Body of pancreas (tissue), 4 donors: ENCODE results near the gene NANOS3. TPM values are rescaled to one million over a fixed set of nuclear protein-coding genes. Genes with fewer than 3 reads are reported as not detected.
A peak's percentile ranks its signal among the peaks of the same experiment; 100 is the strongest.
"Not testable (repeated sequence)": the region's sequence is repeated elsewhere in the genome, so short reads cannot be mapped to it uniquely, and the experiment has no call there.

Experiments used
- ATAC-seq: fragments of 150-250 bp; one replicate; pipeline ENCODE4 v1.9.1; 2016
- DNase-seq, 4 donors: peaks; one replicate each; pipeline ENCODE4 v3.0.0-alpha.2; 2019
- H3K27ac ChIP-seq, 4 donors: fragments of 200-600 bp; sonication (generic); 1 replicate in 3 of 4; 2 replicates in 1 of 4; pipeline versions ENCODE4 v1.5.1 to v1.6.1; 2016 to 2019; ENCODE audit warnings: mild to moderate bottlenecking in 1 of 4, mixed read lengths in 1 of 4, moderate library complexity in 1 of 4
- H3K27me3 ChIP-seq, 2 donors: fragments of 200-600 bp; sonication (generic); one replicate each; pipeline ENCODE4 v1.6.0; 2016; ENCODE audit warnings: mild to moderate bottlenecking in 1 of 2
- H3K36me3 ChIP-seq, 2 donors: fragments of 200-600 bp; sonication (generic); replicated peaks in 1 of 2; 2 replicates each; pipeline ENCODE4 v1.5.1; 2016; ENCODE audit warnings: low read depth in 2 of 2; ENCODE audit not compliant: insufficient read depth in 1 of 2
- H3K4me1 ChIP-seq: fragments of 200-600 bp; sonication (generic); one replicate; pipeline ENCODE4 v1.6.0; 2016
- H3K4me3 ChIP-seq, 2 donors: fragments of 200-600 bp; sonication (generic); 1 replicate in 1 of 2; 2 replicates in 1 of 2; pipeline ENCODE4 v1.5.1; 2016 to 2019
- H3K9me3 ChIP-seq, 3 donors: fragments of 200-600 bp; sonication (generic); 1 replicate in 2 of 3; 2 replicates in 1 of 3; pipeline ENCODE4 v1.5.1; 2016
- CTCF ChIP-seq, 7 experiments: fragments of 450-650 bp in 4 of 7; fragments of 200-600 bp in 3 of 7; sonication (generic) in 3 of 7; IDR thresholded peaks; one replicate each; pipeline ENCODE4 v1.5.1; 2016 to 2019; ENCODE audit warnings: antibody characterized with exemption in 7 of 7
- POLR2A ChIP-seq, 3 donors: fragments of 450-650 bp; IDR thresholded peaks; one replicate each; pipeline ENCODE4 v1.6.1; 2016; ENCODE audit warnings: antibody characterized with exemption in 3 of 3, mild to moderate bottlenecking in 2 of 3
- WGBS, 2 donors: methylation state at CpG; one replicate each; pipeline ENCODE4 v1.1.5; 2017; 5-methylcytosine and 5-hydroxymethylcytosine counted together
- intact Hi-C: fragments of 100-400 bp; cut with DNase I; formaldehyde crosslinking; loops from one replicate; pipeline ENCODE4 v1.15.1; 2023
- total RNA-seq, 2 donors: library from RNA; depleted of rRNA; stranded (reverse); fragments of >200 nt; gene quantifications; one replicate each; pipeline ENCODE4 v1.1.0, GENCODE V29; 2016

The NANOS3 gene
- total RNA-seq, 2 donors from 2014 or later, result not detected

- Histone ChIP-seq H3K4me3 (no peak overlapping the region), H3K4me1 (peaks cover 65% of the 10 kb centered on the region), H3K36me3 (no peaks in the 10 kb centered on the region), H3K27ac (peak overlapping the region in 3 of 4 donors; percentile 95 to 99 (median 99)), H3K9me3 (no peaks in the 10 kb centered on the region), H3K27me3 (no peaks in the 10 kb centered on the region)
- ATAC-seq (no peak), DNase-seq (no peak)
- 70 to 81% methylated on average over 4 of the region's 4 CpGs for WGBS, 2 donors
- intact Hi-C loops, result no loop called here
- TF ChIP-seq POLR2A (IDR thresholded peaks at IDR 0.05) (no peak), CTCF (IDR thresholded peaks at IDR 0.05) (no peak)
These were observed 28.6 kb upstream of the NANOS3 start for GRCh38 chr19:13848340-13848677.

GRCh38 chr19:13848798-13849676 lies 27.9 kb upstream of the NANOS3 start:
- Histone ChIP-seq H3K4me1 (peaks cover 57% of the 10 kb centered on the region), H3K9me3 (no peaks in the 10 kb centered on the region), H3K27ac (peak overlapping the region; percentile 55 to 95 (median 62)), H3K36me3 (no peaks in the 10 kb centered on the region), H3K27me3 (no peaks in the 10 kb centered on the region), H3K4me3 (no peak overlapping the region)
- ATAC-seq (no peak), DNase-seq (peak in 1 of 4 donors; percentile 26)
- intact Hi-C loops, result no loop called here
- no peak for TF ChIP-seq POLR2A (IDR thresholded peaks at IDR 0.05)
- 47 to 53% methylated on average over 9 to 16 of the region's 16 CpGs for whole genome bisulfite sequencing, 2 donors

- Histone ChIP-seq H3K27ac (peak overlapping the region; percentile 90 to 96 (median 90)), H3K9me3 (no peaks in the 10 kb centered on the region), H3K4me3 (no peak overlapping the region), H3K4me1 (peaks cover 57% of the 10 kb centered on the region), H3K27me3 (no peaks in the 10 kb centered on the region), H3K36me3 (no peaks in the 10 kb centered on the region)
- 13 to 26% methylated on average over 3 to 33 of the region's 66 CpGs for WGBS, 2 donors
- ATAC-seq (peak; percentile 65), DNase-seq (peak; percentile 86 to 92 (median 90))
- TF ChIP-seq POLR2A (IDR thresholded peaks at IDR 0.05) (no peak), CTCF (IDR thresholded peaks at IDR 0.05) (no peak)
- intact Hi-C loops, result no loop called here
These were observed 26.7 kb upstream of the NANOS3 start for GRCh38 chr19:13849991-13850909.

GRCh38 chr19:13850910-13851733 lies 25.8 kb upstream of the NANOS3 start:
- WGBS, 2 donors, result 44 to 47% methylated on average over 12 to 25 of the region's 26 CpGs
- Histone ChIP-seq H3K4me1 (peaks cover 53% of the 10 kb centered on the region), H3K27me3 (no peaks in the 10 kb centered on the region), H3K27ac (peak overlapping the region; percentile 90 to 96 (median 90)), H3K36me3 (no peaks in the 10 kb centered on the region), H3K9me3 (no peaks in the 10 kb centered on the region), H3K4me3 (no peak overlapping the region)
- peak; percentile 85 to 97 (median 88) for DNase-seq
- intact Hi-C loops, result no loop called here
- no peak for TF ChIP-seq CTCF (IDR thresholded peaks at IDR 0.05)
- peak; percentile 61 to 77 (median 73) for TF ChIP-seq POLR2A (IDR thresholded peaks at IDR 0.05)
- peak; percentile 58 for ATAC-seq

- peak overlapping the region; percentile 90 to 96 (median 90) for H3K27ac ChIP-seq
- H3K9me3 ChIP-seq, H3K4me3 ChIP-seq, H3K36me3 ChIP-seq, ATAC-seq, H3K27me3 ChIP-seq, intact Hi-C loops, DNase-seq: not testable (repeated sequence)
- 73 to 85% methylated on average over 5 of the region's 5 CpGs for WGBS, 2 donors
- H3K4me1 ChIP-seq, result peaks cover 47% of the 10 kb centered on the region
These were observed 25.2 kb upstream of the NANOS3 start for GRCh38 chr19:13851734-13852114.

GRCh38 chr19:13852171-13852707 lies 24.7 kb upstream of the NANOS3 start:
- ATAC-seq, H3K9me3 ChIP-seq, H3K36me3 ChIP-seq, intact Hi-C loops, H3K27me3 ChIP-seq, H3K4me3 ChIP-seq, DNase-seq: not testable (repeated sequence)
- Histone ChIP-seq H3K27ac (peak overlapping the region in 3 of 4 donors; percentile 90 to 91 (median 90)), H3K4me1 (peaks cover 42% of the 10 kb centered on the region)
- 71 to 83% methylated on average over 8 to 12 of the region's 12 CpGs for WGBS, 2 donors
